HEK293 (cell line): ENCODE measurements around the gene ATP6V0A4.

ENCODE experiments used
- CTCF ChIA-PET: fragments of 350-600 bp; formaldehyde crosslinking; extraction: SDS; loops from one replicate; lab custom pipeline; 2021; ENCODE audit warnings: antibody characterized with exemption; lab: Yijun Ruan, JAX
- POLR2A ChIA-PET: fragments of 300-600 bp; formaldehyde crosslinking; extraction: SDS; loops from one replicate; lab custom pipeline; 2020; ENCODE audit warnings: antibody characterized with exemption, inconsistent platforms; lab: Yijun Ruan, JAX
- H3K27ac ChIP-seq: fragments of 200-500 bp; sonication (Bioruptor generic); 2 replicates; pipeline ENCODE4 v1.5.1; 2014; ENCODE audit warnings: low read depth, low read length, control low read depth, inconsistent platforms; ENCODE audit errors: extremely low read depth
- H3K36me3 ChIP-seq, 2 experiments: fragments of 200-500 bp in 1 of 2; sonication (Bioruptor generic) in 1 of 2; 1 replicate in 1 of 2; 2 replicates in 1 of 2; pipeline ENCODE4 v1.5.1; 2014 to 2017; ENCODE audit warnings: inconsistent platforms in 2 of 2, low read length in 2 of 2; ENCODE audit not compliant: control insufficient read depth in 2 of 2, insufficient read depth in 1 of 2
- H3K4me1 ChIP-seq: fragments of 200-500 bp; sonication (Bioruptor generic); 2 replicates; pipeline ENCODE4 v1.5.1; 2014; ENCODE audit warnings: mild to moderate bottlenecking, low read length, inconsistent platforms; ENCODE audit not compliant: control insufficient read depth, insufficient read depth
- H3K4me3 ChIP-seq: 2 replicates; pipeline ENCODE4 v1.5.1; 2011; ENCODE audit warnings: low read depth, mild to moderate bottlenecking, control low read depth, low read length, moderate library complexity
- H3K9me3 ChIP-seq: fragments of 200-500 bp; sonication (Bioruptor generic); 2 replicates; pipeline ENCODE4 v1.5.1; 2014; ENCODE audit warnings: low read depth, low read length, inconsistent platforms; ENCODE audit not compliant: control insufficient read depth, insufficient read depth
- INSM2 ChIP-seq: fragments of 450-650 bp; formaldehyde crosslinking; IDR thresholded peaks from 2 replicates; pipeline ENCODE4 v1.5.1; 2016; ENCODE audit warnings: missing biosample characterization, missing genetic modification characterization
- PRDM4 ChIP-seq: fragments of 450-650 bp; formaldehyde crosslinking; IDR thresholded peaks from 2 replicates; pipeline ENCODE4 v1.5.1; 2017; ENCODE audit warnings: missing biosample characterization, missing genetic modification characterization
- SALL2 ChIP-seq: fragments of 450-650 bp; formaldehyde crosslinking; IDR thresholded peaks from 2 replicates; pipeline ENCODE4 v1.5.0; 2017; ENCODE audit warnings: missing biosample characterization, mild to moderate bottlenecking, missing genetic modification characterization, borderline replicate concordance
- ZBTB49 ChIP-seq: fragments of 450-650 bp; formaldehyde crosslinking; IDR thresholded peaks from 2 replicates; pipeline ENCODE4 v1.5.1; 2016; ENCODE audit warnings: missing biosample characterization, missing genetic modification characterization, low read depth
- ZBTB8A ChIP-seq: fragments of 450-650 bp; formaldehyde crosslinking; IDR thresholded peaks from 2 replicates; pipeline ENCODE4 v1.5.1; 2016; ENCODE audit warnings: missing biosample characterization, missing genetic modification characterization
- ZIC2 ChIP-seq: fragments of 450-650 bp; formaldehyde crosslinking; IDR thresholded peaks from 2 replicates; pipeline ENCODE4 v1.5.1; 2016; ENCODE audit warnings: missing biosample characterization, missing genetic modification characterization
- ZNF175 ChIP-seq: fragments of 450-650 bp; formaldehyde crosslinking; IDR thresholded peaks from 2 replicates; pipeline ENCODE4 v1.5.1; 2016; ENCODE audit warnings: missing biosample characterization, missing genetic modification characterization
- ZNF202 ChIP-seq: fragments of 450-650 bp; formaldehyde crosslinking; IDR thresholded peaks from 2 replicates; pipeline ENCODE4 v1.5.1; 2016; ENCODE audit warnings: missing biosample characterization, missing genetic modification characterization, borderline replicate concordance
- ZNF214 ChIP-seq: fragments of 450-650 bp; formaldehyde crosslinking; IDR thresholded peaks from 2 replicates; pipeline ENCODE4 v1.5.1; 2017; ENCODE audit warnings: missing biosample characterization, mild to moderate bottlenecking, missing genetic modification characterization, borderline replicate concordance
- ZNF280D ChIP-seq: fragments of 450-650 bp; formaldehyde crosslinking; IDR thresholded peaks from 2 replicates; pipeline ENCODE4 v1.5.1; 2016; ENCODE audit warnings: missing biosample characterization, missing genetic modification characterization
- ZNF518A ChIP-seq: fragments of 450-650 bp; formaldehyde crosslinking; conservative IDR thresholded peaks from 2 replicates; pipeline ENCODE4 v1.5.1; 2016; ENCODE audit warnings: low read depth, missing biosample characterization, missing genetic modification characterization

The ATP6V0A4 gene

DNA sequence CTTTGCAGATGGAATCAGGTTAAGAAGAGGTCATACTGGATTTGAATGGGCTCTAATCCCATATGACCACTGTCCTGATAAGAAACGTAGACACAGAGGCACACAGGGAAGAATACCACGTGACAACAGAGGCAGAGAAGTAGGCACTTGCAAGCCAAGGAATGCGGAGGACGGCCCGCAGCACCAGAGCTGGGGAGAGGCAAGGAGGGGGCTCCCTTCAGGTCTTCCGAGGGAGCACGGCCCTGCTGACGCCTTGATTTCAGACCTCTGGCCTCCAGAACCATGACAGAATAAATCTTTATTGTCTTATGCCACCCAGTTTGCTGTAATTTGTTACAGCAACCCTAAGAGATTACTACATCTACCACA is 44.9 kb downstream of the ATP6V0A4 start (continued):
- TF ChIP-seq ZNF280D (tag by site-specific recombination), result no peak
- TF ChIP-seq ZNF214 (tag by site-specific recombination), result no peak
- no peak for TF ChIP-seq ZNF175 (tag by site-specific recombination)
- no peak for TF ChIP-seq SALL2 (tag by site-specific recombination)
- TF ChIP-seq ZNF518A (tag by site-specific recombination), result no peak
- no peak for TF ChIP-seq ZBTB8A
- TF ChIP-seq ZBTB49 (tag by site-specific recombination), result no peak
- TF ChIP-seq INSM2, result no peak
- TF ChIP-seq ZNF202, result no peak
- TF ChIP-seq, all 188 proteins: peak for 0

GRCh38 chr7:138752518-138753149 is 45.4 kb downstream of the ATP6V0A4 start:
- H3K9me3 ChIP-seq, result no peaks in the 10 kb centered on the region
- H3K4me3 ChIP-seq, result no peak overlapping the region
- H3K27ac ChIP-seq, result no peak overlapping the region
- H3K4me1 ChIP-seq, result no peaks in the 10 kb centered on the region
- ChIA-PET POLR2A (no interaction called here), CTCF (interaction anchor here (0.7 kb wide), 1 partner anchor 591 kb away, joined by 3 read pairs; no protein-coding TSS in a partner anchor)
- TF ChIP-seq PRDM4 (tag by site-specific recombination) (no peak), ZIC2 (peak; percentile 57)
- H3K36me3 ChIP-seq, result no peaks in the 10 kb centered on the region
